Measurements from ENCODE around the gene TMED1. TPM values are rescaled to one million over a fixed set of nuclear protein-coding genes. Genes with fewer than 3 reads are reported as not detected.

Gene TMED1
- total RNA-seq, 1 donor from 2014 or later: 17.8 TPM

DNA sequence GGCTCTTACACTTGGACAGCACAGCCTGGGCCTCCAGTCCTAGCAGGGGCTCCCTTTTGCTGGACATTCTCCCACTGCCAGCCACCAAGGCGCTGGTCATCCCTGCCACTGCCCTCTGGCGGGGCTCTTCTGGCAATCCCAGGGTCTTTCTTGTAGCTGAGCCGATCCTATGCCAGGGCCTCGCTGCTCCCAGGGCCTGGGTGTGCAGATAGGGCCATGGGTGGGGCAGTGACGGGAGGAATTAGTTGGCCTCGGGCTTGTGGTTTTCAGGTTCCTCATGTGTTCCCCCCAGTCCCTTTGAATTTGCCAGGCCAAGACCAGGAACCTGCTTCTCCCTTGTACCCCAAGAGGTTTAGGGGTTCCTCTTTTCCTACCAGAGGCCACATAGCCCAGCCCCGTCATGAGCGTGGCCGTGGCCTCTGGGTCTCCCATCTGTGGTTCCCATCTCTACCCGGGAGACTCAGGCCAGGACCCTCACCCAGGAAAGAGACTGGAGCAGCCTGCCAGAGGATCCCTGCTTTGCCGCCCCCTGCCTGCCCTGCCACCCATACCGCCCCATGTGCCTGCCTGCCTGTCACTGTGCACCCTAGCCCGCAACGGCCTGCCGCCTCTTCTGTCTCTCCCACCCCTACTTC is 26.2 kb downstream of the TMED1 start:
- DNase-seq: no peak

DNA sequence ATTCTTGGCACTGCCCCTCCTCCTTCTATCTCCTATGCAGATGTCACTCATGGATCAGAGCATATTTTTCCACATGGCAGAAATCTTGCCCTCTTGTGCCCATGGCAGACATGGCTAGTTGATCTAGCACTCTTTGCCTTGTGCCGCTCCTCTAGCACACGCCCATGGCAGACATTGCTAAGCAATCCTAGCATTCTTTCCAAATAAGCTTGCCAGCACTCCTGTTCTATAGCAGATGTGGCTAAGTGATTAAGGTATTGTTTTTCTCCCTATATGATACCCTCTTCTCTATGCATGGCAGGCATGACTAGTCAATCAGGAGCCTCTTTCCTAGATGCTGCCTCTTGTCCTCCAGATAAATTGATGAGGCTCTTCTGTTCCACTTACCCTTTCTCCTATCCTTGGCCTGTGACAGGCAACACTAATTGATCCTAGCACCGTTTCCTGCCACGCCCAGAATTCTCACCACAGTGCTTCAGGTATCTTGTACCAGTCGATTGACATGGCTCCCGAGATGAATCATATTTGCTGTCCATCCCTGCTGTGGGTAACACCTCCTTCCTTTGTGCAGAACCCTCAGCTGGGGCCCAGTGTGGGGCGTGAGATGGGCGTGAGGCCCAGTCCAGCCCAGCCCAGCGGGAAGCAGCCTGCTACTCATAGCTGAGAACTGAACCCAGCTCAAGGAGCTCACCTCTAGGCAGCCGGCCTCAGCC is 26.9 kb downstream of the TMED1 start:
- no peak for DNase-seq

DNA sequence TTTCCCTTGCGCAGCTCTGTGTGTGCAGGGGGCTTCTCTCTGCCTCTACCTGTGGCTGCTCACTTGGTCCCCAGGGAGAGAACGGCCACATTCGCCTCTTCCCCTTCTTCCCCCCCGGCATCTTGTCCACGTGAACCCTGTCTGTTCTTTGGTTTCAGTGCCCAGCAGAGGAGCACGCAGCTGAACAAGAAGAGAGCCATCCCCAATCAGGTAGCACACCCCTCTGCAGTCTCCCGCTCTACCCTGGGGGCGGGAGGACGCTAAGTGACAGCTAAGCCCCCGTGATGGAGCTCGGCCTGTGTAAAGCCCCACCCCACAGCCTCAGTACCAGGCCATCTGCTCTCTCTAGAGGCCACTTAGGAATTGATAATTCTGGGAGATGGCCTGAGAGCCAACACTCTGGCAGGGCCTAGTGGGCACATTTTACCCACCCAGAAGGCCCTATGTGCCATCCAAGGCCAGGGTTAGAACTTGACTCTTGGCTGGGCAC is 30.2 kb downstream of the TMED1 start:
- DNase-seq: no peak

DNA sequence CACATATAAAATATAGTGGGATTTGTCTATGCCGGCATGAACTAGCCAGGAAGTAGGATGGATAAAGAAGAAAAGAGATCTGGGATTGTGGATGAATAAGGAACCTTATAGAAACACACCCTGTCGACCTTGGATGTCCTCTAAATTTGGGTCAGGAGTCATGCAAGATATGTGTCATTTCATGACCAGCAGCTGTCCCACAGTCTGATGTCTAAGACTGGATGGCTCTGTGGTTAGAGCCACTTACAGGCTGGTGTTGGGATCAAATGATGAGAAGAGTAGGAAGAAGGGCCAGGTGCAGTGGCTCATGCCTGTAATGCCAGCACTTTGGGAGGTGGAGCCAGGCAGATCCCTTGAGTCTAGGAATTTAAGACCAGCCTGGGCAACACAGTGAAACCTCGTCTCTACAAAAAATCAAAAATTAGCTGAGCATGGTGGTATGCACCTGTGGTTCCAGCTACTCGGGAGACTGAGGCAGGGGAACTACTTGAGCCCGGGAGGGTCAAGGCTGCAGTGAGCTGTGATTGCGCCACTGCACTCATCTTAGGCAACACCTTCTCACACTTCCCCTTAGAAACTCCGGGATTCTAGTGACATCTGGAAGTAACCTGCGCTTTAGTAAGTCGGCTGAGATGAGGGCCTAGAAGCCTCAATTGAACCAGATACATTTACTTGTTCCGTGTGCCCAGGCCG is 30.8 kb downstream of the TMED1 start:
- no peak for DNase-seq

DNA sequence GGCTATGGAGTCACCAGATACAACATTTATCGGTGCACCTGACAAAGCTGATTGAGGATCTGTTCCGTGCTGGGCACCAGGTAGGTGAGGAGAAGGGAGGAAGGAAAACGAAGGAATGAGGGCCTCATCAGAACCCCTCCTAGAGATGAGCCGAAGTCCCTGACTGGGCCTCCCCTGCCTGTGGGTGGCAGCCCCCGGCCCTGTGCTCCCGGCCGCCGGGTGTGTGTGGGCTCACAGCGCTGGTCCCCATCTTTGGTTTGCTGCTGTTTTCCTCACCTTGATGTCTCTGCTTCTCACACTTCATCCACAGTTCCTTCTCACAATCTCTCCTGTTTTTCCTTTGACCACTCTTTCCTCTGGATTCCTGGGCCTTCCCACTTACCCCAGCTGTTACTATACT is 32.8 kb downstream of the TMED1 start:
- no peak for DNase-seq

DNA sequence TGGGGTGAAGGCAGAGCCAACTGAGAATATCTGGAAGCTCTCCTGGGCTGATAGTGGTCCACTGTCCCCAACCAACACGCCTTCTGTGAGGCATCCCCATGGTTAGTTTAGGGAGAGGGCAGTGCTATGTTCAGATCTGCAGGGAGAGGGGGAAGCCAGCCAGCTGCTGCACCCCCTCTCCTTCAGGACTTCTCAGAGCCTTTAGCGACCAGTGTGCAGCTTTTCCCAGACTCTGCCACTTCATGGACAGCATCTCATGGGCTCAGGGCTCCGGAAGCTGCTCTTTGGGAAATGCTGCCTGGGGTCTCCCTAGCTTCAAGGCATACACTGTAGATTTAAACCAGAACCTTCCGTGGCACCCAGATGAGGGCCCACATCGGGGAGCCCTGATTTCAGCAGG is 33.5 kb downstream of the TMED1 start:
- no peak for DNase-seq

DNA sequence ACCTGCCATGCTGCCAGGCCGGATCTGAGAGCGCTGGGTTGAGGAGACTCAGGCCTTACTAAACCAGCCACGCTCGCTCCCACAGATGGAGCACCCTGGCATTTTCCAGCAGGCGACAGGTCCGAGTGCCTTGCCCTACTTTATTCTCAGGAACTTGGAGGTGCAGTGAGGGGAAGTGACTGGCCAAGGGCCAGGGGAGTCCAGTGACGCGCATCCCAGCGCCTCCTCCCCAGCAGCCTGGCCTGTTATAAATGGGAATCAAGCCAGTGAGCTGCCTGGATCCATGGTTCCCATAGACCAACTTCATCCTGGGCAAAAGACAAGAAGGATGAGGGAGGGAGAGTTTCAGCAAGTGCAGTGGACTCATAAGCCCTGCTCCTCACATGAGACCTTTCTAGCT is 35.5 kb downstream of the TMED1 start:
- no peak for DNase-seq

DNA sequence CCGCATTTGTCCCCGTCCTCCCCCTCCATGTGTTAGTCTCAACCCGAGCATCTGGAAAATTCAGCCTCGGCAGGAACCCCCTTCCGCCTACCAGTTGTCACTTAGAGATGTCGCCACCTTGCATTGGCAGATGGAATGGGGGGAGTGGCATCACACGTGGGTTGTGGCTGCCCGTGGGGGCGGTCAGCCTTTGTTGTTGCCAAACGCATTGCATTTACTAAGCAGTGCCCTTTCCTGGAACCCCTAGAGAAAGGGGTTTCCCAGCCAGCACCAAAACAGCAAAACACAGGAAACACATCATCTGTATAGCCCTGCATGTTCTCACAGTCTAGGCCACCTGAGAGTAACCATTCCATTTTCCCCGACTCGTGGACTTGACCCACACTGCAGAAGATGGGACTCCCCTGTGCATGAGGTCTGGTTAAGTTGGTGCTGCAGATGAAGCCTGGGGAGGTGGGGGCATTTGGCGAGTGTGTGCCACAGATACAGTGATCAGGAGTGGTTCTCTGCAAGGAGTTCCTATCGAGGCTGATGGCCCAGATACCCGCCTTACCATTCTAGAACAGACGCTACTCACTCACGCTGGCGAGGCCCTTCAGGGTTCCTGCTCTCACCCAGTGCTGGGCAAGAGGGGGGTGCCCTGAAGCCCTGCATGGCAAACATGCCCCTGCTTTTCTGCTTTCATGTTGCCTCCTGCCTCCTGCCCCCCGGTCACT is 38.3 kb downstream of the TMED1 start:
- DNase-seq: no peak

DNA sequence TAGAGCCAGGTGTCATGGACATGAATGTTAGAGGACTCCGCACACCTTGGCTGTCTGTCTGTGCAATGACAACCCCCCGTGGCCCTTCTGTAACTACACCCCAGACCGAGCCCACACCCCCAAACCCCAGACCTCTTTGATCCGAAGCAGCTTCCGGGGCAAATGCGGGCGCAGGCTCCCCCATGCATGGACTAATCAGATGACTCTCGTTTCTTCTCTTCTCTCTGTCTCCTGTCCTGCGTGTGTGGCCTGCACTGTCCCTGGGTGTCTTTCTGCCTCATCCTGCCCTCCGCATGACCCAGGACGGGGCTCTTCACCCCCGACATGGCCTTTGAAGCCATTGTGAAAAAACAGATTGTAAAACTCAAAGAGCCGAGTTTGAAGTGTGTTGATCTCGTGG is 38.9 kb downstream of the TMED1 start:
- DNase-seq: no peak

DNA sequence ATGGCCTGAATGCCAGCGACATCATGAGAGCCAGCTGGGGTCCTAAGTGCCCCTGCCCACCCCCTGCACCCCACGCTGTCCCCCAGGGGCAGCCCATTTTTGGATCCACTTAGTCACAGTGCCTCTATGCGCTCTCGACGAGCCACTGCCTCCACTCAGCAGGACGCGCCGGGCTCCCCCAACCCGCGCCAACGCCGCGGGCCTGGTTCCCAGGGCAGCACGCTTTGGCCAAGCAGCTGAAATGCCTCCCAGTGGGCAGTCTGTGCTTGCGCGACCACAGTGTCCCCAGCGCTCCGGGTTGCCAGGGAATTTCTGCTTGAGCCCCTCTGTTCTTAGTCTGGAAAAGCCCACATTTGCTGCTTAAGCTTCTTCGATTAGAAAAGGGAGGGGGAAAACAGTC is 39.4 kb downstream of the TMED1 start:
- DNase-seq: no peak

DNA sequence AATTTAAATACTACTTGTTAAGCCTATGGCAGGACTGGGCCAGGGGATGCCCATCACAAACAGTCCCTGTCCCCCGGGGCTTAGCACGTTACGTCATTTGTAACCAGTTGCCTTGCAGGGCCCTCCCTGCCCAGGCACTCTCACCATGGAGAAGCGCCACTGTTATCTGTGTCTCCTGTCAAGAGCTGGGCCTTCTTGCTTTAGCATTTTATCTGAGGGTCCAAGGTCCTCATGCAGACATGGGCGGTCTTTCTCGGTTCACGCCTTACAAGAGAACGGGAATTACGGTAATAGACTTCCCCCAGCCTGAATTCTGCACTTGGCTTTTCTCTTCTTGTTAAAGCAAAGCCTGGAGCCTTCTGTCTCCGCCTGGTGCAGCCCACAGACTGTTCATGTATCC is 46.1 kb downstream of the TMED1 start:
- no peak for DNase-seq

DNA sequence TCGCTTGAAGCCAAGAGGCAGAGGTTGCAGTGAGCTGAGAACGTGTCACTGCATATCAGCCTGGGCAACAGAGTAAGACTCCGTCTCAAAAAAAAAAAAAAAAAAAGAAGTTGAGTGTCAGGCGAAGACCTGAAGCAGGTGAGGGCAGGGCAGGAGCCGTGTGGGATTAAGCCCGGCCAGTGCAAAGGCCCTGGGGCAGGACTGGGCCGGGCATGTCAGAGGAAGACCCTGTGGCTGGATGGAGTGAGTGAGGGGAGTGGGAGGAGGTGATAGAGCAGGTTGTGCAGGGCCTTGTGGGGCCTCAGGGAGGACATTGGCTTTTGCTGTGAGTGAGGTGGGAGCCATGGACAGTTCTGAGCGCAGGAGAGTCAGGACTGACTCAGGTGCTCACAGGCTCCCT is 47.9 kb downstream of the TMED1 start:
- DNase-seq: no peak

DNA sequence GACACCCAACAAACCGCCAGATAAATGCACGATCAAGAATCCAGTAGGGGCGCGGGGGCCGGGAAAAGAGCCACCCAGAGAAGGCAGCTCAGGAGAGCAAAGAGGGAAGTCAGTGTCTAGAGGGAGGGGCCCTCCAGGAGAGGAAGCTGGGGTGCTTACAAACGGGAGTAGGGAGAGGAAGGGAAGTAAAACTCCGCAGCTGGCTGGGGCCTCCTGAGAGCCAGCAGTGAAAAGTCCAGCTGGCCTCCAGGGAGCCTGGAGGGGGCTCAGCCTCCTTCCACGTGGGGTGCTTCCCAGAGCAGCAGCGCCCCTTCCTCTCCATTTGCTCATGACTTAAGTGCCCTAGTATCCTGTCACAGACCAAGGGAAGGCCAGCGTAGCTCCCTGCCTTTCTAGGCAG is 51.8 kb downstream of the TMED1 start:
- DNase-seq: no peak

DNA sequence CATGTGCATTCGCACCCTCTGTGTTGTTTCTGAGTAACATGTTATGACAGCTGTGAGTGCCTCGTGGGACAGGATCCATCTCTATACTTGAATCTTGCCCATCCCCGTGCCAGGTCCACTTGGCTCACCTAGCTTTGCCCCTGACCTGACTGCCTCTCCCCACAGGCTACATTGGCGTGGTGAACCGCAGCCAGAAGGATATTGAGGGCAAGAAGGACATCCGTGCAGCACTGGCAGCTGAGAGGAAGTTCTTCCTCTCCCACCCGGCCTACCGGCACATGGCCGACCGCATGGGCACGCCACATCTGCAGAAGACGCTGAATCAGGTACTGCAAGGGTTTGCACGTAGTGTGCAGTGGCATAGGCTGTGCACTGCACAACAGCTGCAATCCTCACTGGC is 53.2 kb downstream of the TMED1 start:
- no peak for DNase-seq

Small RNA genes lying within 50 kb of the gene (small RNA-seq; reads per million reads assigned to genes)
- gene MIR199A1 (ENCODE audit: low replicate concordance): 1.2 reads per million, percentile 81 among the genes with 10 or more reads in this experiment
- gene MIR6793 (ENCODE audit: low replicate concordance): 0.07 reads per million

Other genes starting within 250 kb of the TMED1 start
- 18.0 TPM for gene AP1M2, start 248.9 kb downstream of the TMED1 start, total RNA-seq
- 49.0 TPM for gene SLC44A2, start 210.7 kb downstream of the TMED1 start, total RNA-seq
- gene ILF3, start 181.9 kb downstream of the TMED1 start, total RNA-seq: 98.6 TPM
- gene QTRT1, start 134.8 kb downstream of the TMED1 start, total RNA-seq: 24.0 TPM
- 71.1 TPM for gene DNM2, start 118.1 kb downstream of the TMED1 start, total RNA-seq
- 3.6 TPM for gene C19orf38, start 12.2 kb upstream of the TMED1 start, total RNA-seq
- gene CARM1, start 35.3 kb upstream of the TMED1 start, total RNA-seq: 19.2 TPM
- gene YIPF2, start 92.4 kb upstream of the TMED1 start, total RNA-seq: 30.9 TPM
- 16.3 TPM for gene TIMM29, start 92.6 kb upstream of the TMED1 start, total RNA-seq
- gene SMARCA4, start 124.8 kb upstream of the TMED1 start, total RNA-seq: 63.5 TPM

Measured in skin of body (tissue), 3 donors.